SK-N-SH (cell line): ENCODE results near the gene CLIC5. TPM values are rescaled to one million over a fixed set of nuclear protein-coding genes. Genes with fewer than 3 reads are reported as not detected.

ENCODE experiments used
- CTCF ChIA-PET: fragments of 300-600, 350-600 bp; formaldehyde crosslinking; extraction: SDS; loops from one replicate; lab custom pipeline; 2021; lab: Yijun Ruan, JAX
- POLR2A ChIA-PET: fragments of 350-600 bp; sonication (Branson Sonifier 250); formaldehyde crosslinking; extraction: SDS; loops from one replicate; lab custom pipeline; 2020; ENCODE audit warnings: antibody characterized with exemption, inconsistent platforms; lab: Yijun Ruan, JAX
- DNase-seq: peaks from one replicate; pipeline ENCODE4 v3.0.0; 2012
- H2AFZ ChIP-seq: fragments of 200-600 bp; sonication (generic); 2 replicates; pipeline ENCODE4 v1.8.1; 2016; ENCODE audit warnings: antibody characterized with exemption, mild to moderate bottlenecking, low read depth
- H3F3A ChIP-seq: fragments of 200-600 bp; sonication (generic); replicated peaks from 2 replicates; pipeline ENCODE3; 2016; ENCODE audit warnings: antibody characterized with exemption, mild to moderate bottlenecking; ENCODE audit not compliant: insufficient read depth
- H3K27ac ChIP-seq, 2 experiments: fragments of 200-500 bp in 1 of 2; fragments of 200-600 bp in 1 of 2; sonication (Bioruptor generic) in 1 of 2; sonication (generic), shearing (Covaris generic) in 1 of 2; 2 replicates each; pipeline versions ENCODE4 v1.5.1 to v1.6.1; 2014 to 2016; ENCODE audit warnings: low read depth in 2 of 2, inconsistent platforms in 1 of 2, low read length in 1 of 2, mild to moderate bottlenecking in 1 of 2, mixed read lengths in 1 of 2
- H3K27me3 ChIP-seq: fragments of 200-600 bp; sonication (generic), shearing (Covaris generic); 2 replicates; pipeline ENCODE4 v1.6.1; 2016; ENCODE audit warnings: mixed run types; ENCODE audit not compliant: insufficient read depth
- H3K36me3 ChIP-seq, 2 experiments: fragments of 200-500 bp in 1 of 2; fragments of 200-600 bp in 1 of 2; sonication (Bioruptor generic) in 1 of 2; sonication (generic) in 1 of 2; replicated peaks in 1 of 2; 2 replicates each; pipeline versions ENCODE3 to v1.5.1; 2014 to 2016; ENCODE audit warnings: low read length in 1 of 2, mild to moderate bottlenecking in 1 of 2; ENCODE audit not compliant: insufficient read depth in 2 of 2, control insufficient read depth in 1 of 2
- H3K4me1 ChIP-seq, 2 experiments: fragments of 200-500 bp in 1 of 2; fragments of 200-600 bp in 1 of 2; sonication (Bioruptor generic) in 1 of 2; sonication (generic), shearing (Covaris generic) in 1 of 2; 2 replicates each; pipeline versions ENCODE4 v1.5.1 to v1.6.1; 2014 to 2016; ENCODE audit warnings: low read depth in 1 of 2, low read length in 1 of 2, mixed run types in 1 of 2; ENCODE audit not compliant: insufficient read depth in 2 of 2, control insufficient read depth in 1 of 2
- H3K4me2 ChIP-seq: fragments of 200-600 bp; sonication (generic), shearing (Covaris generic); 2 replicates; pipeline ENCODE4 v1.6.1; 2017; ENCODE audit warnings: mixed run types
- H3K4me3 ChIP-seq, 2 experiments: fragments of 200-500 bp in 1 of 2; fragments of 200-600 bp in 1 of 2; sonication (Bioruptor generic) in 1 of 2; sonication (generic), shearing (Covaris generic) in 1 of 2; 2 replicates each; pipeline versions ENCODE4 v1.5.1 to v1.8.1; 2014 to 2016; ENCODE audit warnings: low read depth in 2 of 2, inconsistent platforms in 1 of 2, low read length in 1 of 2, mild to moderate bottlenecking in 1 of 2, mixed read lengths in 1 of 2, moderate library complexity in 1 of 2
- H3K79me2 ChIP-seq: fragments of 200-600 bp; sonication (generic); 2 replicates; pipeline ENCODE4 v1.8.1; 2017; ENCODE audit warnings: mild to moderate bottlenecking; ENCODE audit not compliant: insufficient read depth
- H3K9ac ChIP-seq: fragments of 200-600 bp; sonication (generic); 2 replicates; pipeline ENCODE4 v1.6.1; 2017; ENCODE audit warnings: mixed run types
- H3K9me2 ChIP-seq: fragments of 200-600 bp; sonication (generic); 2 replicates; pipeline ENCODE4 v1.6.1; 2017; ENCODE audit warnings: mixed run types
- H3K9me3 ChIP-seq: fragments of 200-600 bp; sonication (generic); 2 replicates; pipeline ENCODE4 v1.6.1; 2017; ENCODE audit warnings: mixed run types, mild to moderate bottlenecking, moderate library complexity
- H4K20me1 ChIP-seq: fragments of 200-600 bp; sonication (generic); 2 replicates; pipeline ENCODE4 v1.6.1; 2017; ENCODE audit warnings: mild to moderate bottlenecking, mixed run types; ENCODE audit not compliant: insufficient read depth
- CHD2 ChIP-seq: fragments of 150-350 bp; IDR thresholded peaks from 2 replicates; pipeline ENCODE4 v1.6.1; 2018; ENCODE audit warnings: low read length; ENCODE audit not compliant: partially characterized antibody
- ELF1 ChIP-seq: IDR thresholded peaks from 2 replicates; pipeline ENCODE4 v1.4.0; 2012
- EZH2phosphoT487 ChIP-seq: fragments of 200-600 bp; sonication (generic); IDR thresholded peaks from 2 replicates; pipeline ENCODE4 v1.6.1; 2017; ENCODE audit warnings: low read depth, mixed run types, mild to moderate bottlenecking, antibody characterized with exemption, moderate library complexity, borderline replicate concordance
- FOSL2 ChIP-seq: IDR thresholded peaks from 2 replicates; pipeline ENCODE4 v1.4.0; 2012; ENCODE audit warnings: low read depth, mild to moderate bottlenecking, moderate library complexity, borderline replicate concordance
- FOXJ3 ChIP-seq: sonication (generic); formaldehyde crosslinking; IDR thresholded peaks from 2 replicates; pipeline ENCODE4 v1.5.1; 2020; ENCODE audit warnings: mild to moderate bottlenecking, missing genetic modification reagents
- FOXM1 ChIP-seq: IDR thresholded peaks from 2 replicates; pipeline ENCODE4 v1.4.0; 2012; ENCODE audit warnings: low read depth, mild to moderate bottlenecking
- GABPA ChIP-seq: IDR thresholded peaks from 2 replicates; pipeline ENCODE4 v1.4.0; 2012; ENCODE audit warnings: low read depth, mild to moderate bottlenecking
- MEF2A ChIP-seq: IDR thresholded peaks from 2 replicates; pipeline ENCODE4 v1.4.0; 2012; ENCODE audit warnings: low read depth, borderline replicate concordance
- MXI1 ChIP-seq: IDR thresholded peaks from 2 replicates; pipeline ENCODE4 v1.6.1; 2012; ENCODE audit warnings: mild to moderate bottlenecking, low read depth, low read length, improper control_type of control experiment
- NFIC ChIP-seq: IDR thresholded peaks from 2 replicates; pipeline ENCODE4 v1.4.0; 2012; ENCODE audit warnings: borderline replicate concordance
- NRF1 ChIP-seq: IDR thresholded peaks from 2 replicates; pipeline ENCODE4 v1.6.1; 2012; ENCODE audit warnings: low read depth, mild to moderate bottlenecking, low read length
- RCOR1 ChIP-seq: fragments of 150-350 bp; IDR thresholded peaks from 2 replicates; pipeline ENCODE4 v1.6.1; 2017; ENCODE audit warnings: antibody characterized with exemption, low read length
- RXRA ChIP-seq: IDR thresholded peaks from 2 replicates; pipeline ENCODE4 v1.4.0; 2012; ENCODE audit warnings: low read depth, mild to moderate bottlenecking, borderline replicate concordance
- SIN3A ChIP-seq: IDR thresholded peaks from 2 replicates; pipeline ENCODE4 v1.6.1; 2012; ENCODE audit warnings: low read depth, mild to moderate bottlenecking, low read length, moderate library complexity, borderline replicate concordance
- SMC3 ChIP-seq: IDR thresholded peaks from 2 replicates; pipeline ENCODE4 v1.6.1; 2012; ENCODE audit warnings: low read depth, low read length, improper control_type of control experiment
- TCF12 ChIP-seq: IDR thresholded peaks from 2 replicates; pipeline ENCODE4 v1.4.0; 2012
- TEAD4 ChIP-seq: IDR thresholded peaks from 2 replicates; pipeline ENCODE4 v1.4.0; 2012; ENCODE audit warnings: mild to moderate bottlenecking, borderline replicate concordance; ENCODE audit not compliant: insufficient read depth
- YY1 ChIP-seq: IDR thresholded peaks from 2 replicates; pipeline ENCODE4 v1.4.0; 2012; ENCODE audit warnings: low read depth, mild to moderate bottlenecking
- WGBS: methylation state at CpG from one replicate; pipeline ENCODE4 v1.1.6; 2017; ENCODE audit warnings: low lambda C conversion rate; 5-methylcytosine and 5-hydroxymethylcytosine counted together
- polyA plus RNA-seq, 3 experiments: library from polyadenylated mRNA; depleted of rRNA; stranded (reverse); fragments of >200 nt; gene quantifications; 2 replicates each; pipeline ENCODE4 v1.2.3, GENCODE V29; 2012
- TF ChIP-seq, protein P1 (sequence below): IDR thresholded peaks from 2 replicates; pipeline ENCODE4 v1.4.0; 2012; ENCODE audit warnings: low read depth, borderline replicate concordance
- TF ChIP-seq, protein P2 (sequence below): fragments of 200-600 bp; sonication (generic); IDR thresholded peaks from 2 replicates; pipeline ENCODE4 v1.6.1; 2017; ENCODE audit warnings: antibody characterized with exemption, mild to moderate bottlenecking, moderate library complexity

The CLIC5 gene
- polyA plus RNA-seq, 1 of the 3 experiments (the other 2 are of a cell fraction) = 0.03 TPM

- TF ChIP-seq GABPA = no peak
- no peak for TF ChIP-seq MXI1
- TF ChIP-seq FOSL2 = no peak
- no peak for TF ChIP-seq FOXJ3 (CRISPR knock-in tag)
- TF ChIP-seq TCF12 = no peak
- TF ChIP-seq, protein P1, sequence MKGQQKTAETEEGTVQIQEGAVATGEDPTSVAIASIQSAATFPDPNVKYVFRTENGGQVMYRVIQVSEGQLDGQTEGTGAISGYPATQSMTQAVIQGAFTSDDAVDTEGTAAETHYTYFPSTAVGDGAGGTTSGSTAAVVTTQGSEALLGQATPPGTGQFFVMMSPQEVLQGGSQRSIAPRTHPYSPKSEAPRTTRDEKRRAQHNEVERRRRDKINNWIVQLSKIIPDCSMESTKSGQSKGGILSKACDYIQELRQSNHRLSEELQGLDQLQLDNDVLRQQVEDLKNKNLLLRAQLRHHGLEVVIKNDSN = no peak
- no peak for TF ChIP-seq YY1
Observed at GRCh38 chr6:45972795-45973503, 42.7 kb downstream of the CLIC5 start (continued).

GRCh38 chr6:45971287-45971686 is 44.4 kb downstream of the CLIC5 start:
- Histone ChIP-seq H3K9me2 (no peaks in the 10 kb centered on the region), H3K27me3 (peaks cover 12% of the 10 kb centered on the region; the same call in 1 of the 2 replicates), H2AFZ (no peak overlapping the region), H3K36me3 (no peaks in the 10 kb centered on the region), H4K20me1 (no peaks in the 10 kb centered on the region), H3F3A (no peaks in the 10 kb centered on the region), H3K4me2 (no peak overlapping the region), H3K79me2 (no peaks in the 10 kb centered on the region), H3K9ac (no peak overlapping the region), H3K4me1 (no peaks in the 10 kb centered on the region), H3K27ac (no peak overlapping the region), H3K9me3 (no peaks in the 10 kb centered on the region), H3K4me3 (no peak overlapping the region)
- POLR2A ChIA-PET = no interaction called here
- no peak for TF ChIP-seq RXRA
- TF ChIP-seq NRF1 = no peak
- no peak for TF ChIP-seq CHD2
- WGBS = 2% methylated on average over 6 of the region's 6 CpGs
- CTCF ChIA-PET = no interaction called here
- no peak for DNase-seq

GRCh38 chr6:45970326-45970725 is 45.3 kb downstream of the CLIC5 start:
- 3% methylated on average over 2 of the region's 2 CpGs for WGBS
- TF ChIP-seq, protein P2, sequence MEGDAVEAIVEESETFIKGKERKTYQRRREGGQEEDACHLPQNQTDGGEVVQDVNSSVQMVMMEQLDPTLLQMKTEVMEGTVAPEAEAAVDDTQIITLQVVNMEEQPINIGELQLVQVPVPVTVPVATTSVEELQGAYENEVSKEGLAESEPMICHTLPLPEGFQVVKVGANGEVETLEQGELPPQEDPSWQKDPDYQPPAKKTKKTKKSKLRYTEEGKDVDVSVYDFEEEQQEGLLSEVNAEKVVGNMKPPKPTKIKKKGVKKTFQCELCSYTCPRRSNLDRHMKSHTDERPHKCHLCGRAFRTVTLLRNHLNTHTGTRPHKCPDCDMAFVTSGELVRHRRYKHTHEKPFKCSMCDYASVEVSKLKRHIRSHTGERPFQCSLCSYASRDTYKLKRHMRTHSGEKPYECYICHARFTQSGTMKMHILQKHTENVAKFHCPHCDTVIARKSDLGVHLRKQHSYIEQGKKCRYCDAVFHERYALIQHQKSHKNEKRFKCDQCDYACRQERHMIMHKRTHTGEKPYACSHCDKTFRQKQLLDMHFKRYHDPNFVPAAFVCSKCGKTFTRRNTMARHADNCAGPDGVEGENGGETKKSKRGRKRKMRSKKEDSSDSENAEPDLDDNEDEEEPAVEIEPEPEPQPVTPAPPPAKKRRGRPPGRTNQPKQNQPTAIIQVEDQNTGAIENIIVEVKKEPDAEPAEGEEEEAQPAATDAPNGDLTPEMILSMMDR = no peak
- TF ChIP-seq MXI1 (no peak), MEF2A (no peak), SIN3A (no peak), EZH2phosphoT487 (no peak), FOXM1 (no peak), NFIC (no peak), TEAD4 (no peak), SMC3 (no peak), FOSL2 (no peak), RCOR1 (no peak), ELF1 (no peak), TCF12 (no peak), GABPA (no peak)
- TF ChIP-seq, protein P1 = no peak

More at GRCh38 chr6:45970326-45970725, 45.3 kb downstream of the CLIC5 start:
- no peak overlapping the region for H3K4me2 ChIP-seq
- H3K36me3 ChIP-seq = no peaks in the 10 kb centered on the region
- H3F3A ChIP-seq = no peaks in the 10 kb centered on the region
- no peaks in the 10 kb centered on the region for H4K20me1 ChIP-seq
- H3K79me2 ChIP-seq = no peaks in the 10 kb centered on the region
- H2AFZ ChIP-seq = no peak overlapping the region
- no peak for DNase-seq
- no peaks in the 10 kb centered on the region for H3K9me3 ChIP-seq
- no peak overlapping the region for H3K27ac ChIP-seq
- H3K9ac ChIP-seq = no peak overlapping the region
- no peaks in the 10 kb centered on the region for H3K4me1 ChIP-seq
- H3K27me3 ChIP-seq = peaks cover 12% of the 10 kb centered on the region; the same call in 1 of the 2 replicates
- CTCF ChIA-PET = no interaction called here
- POLR2A ChIA-PET = no interaction called here
- H3K4me3 ChIP-seq = no peak overlapping the region
- no peaks in the 10 kb centered on the region for H3K9me2 ChIP-seq
